Frontal cortex (tissue), 4 donors: ENCODE measurements around the gene CNTF. TPM values are rescaled to one million over a fixed set of nuclear protein-coding genes. Genes with fewer than 3 reads are reported as not detected.

Experiments used
- DNase-seq, 2 donors: peaks; one replicate each; pipeline ENCODE4 v3.0.0; 2012; ENCODE audit warnings: low spot score in 2 of 2
- FAIRE-seq: peaks from 2 replicates; lab custom pipeline; 2012; peaks lifted over from hg19 to GRCh38; lab: Jason Lieb, UNC
- total RNA-seq: library from RNA; depleted of rRNA; stranded (reverse); fragments of >200 nt; gene quantifications from one replicate; pipeline ENCODE4 v1.2.3, GENCODE V29; 2014
- donor health status: control.
- donor health status: control.
- donor health status: control.

The CNTF gene
- total RNA-seq, 1 donor from 2014 or later = 1.2 TPM

GRCh38 chr11:58640386-58641023 lies 18.0 kb downstream of the CNTF start:
- no peak for FAIRE-seq
- no peak for DNase-seq

- no peak for FAIRE-seq
- no peak for DNase-seq
Measured at GRCh38 chr11:58641341-58641740, 18.9 kb downstream of the CNTF start.

- FAIRE-seq (no peak), DNase-seq (no peak)
Measured at GRCh38 chr11:58641803-58642581, 19.5 kb downstream of the CNTF start.

- FAIRE-seq (no peak), DNase-seq (no peak)
Measured at GRCh38 chr11:58645854-58646253, 23.4 kb downstream of the CNTF start.

- FAIRE-seq (no peak), DNase-seq (no peak)
Measured at GRCh38 chr11:58647141-58647699, 24.8 kb downstream of the CNTF start.

GRCh38 chr11:58647866-58648265 lies 25.4 kb downstream of the CNTF start:
- FAIRE-seq = no peak
- no peak for DNase-seq

GRCh38 chr11:58649623-58650022 lies 27.2 kb downstream of the CNTF start:
- FAIRE-seq = no peak

GRCh38 chr11:58650496-58650895 lies 28.0 kb downstream of the CNTF start:
- no peak for DNase-seq
- FAIRE-seq = no peak

More at GRCh38 chr11:58649623-58650022, 27.2 kb downstream of the CNTF start:
- no peak for DNase-seq

GRCh38 chr11:58652726-58653280 lies 30.3 kb downstream of the CNTF start:
- FAIRE-seq (no peak), DNase-seq (no peak)

GRCh38 chr11:58654079-58654907 lies 31.8 kb downstream of the CNTF start:
- DNase-seq = peak; percentile 16 to 62
- no peak for FAIRE-seq

- FAIRE-seq = no peak
- DNase-seq = no peak
Measured at GRCh38 chr11:58654908-58655296, 32.4 kb downstream of the CNTF start.

- no peak for DNase-seq
- FAIRE-seq = no peak
Measured at GRCh38 chr11:58656348-58656747, 33.9 kb downstream of the CNTF start.

GRCh38 chr11:58658623-58659022 lies 36.2 kb downstream of the CNTF start:
- DNase-seq = no peak
- FAIRE-seq = no peak

- no peak for FAIRE-seq
- DNase-seq = no peak
Measured at GRCh38 chr11:58659404-58659803, 36.9 kb downstream of the CNTF start.

GRCh38 chr11:58659910-58660570 lies 37.6 kb downstream of the CNTF start:
- FAIRE-seq (no peak), DNase-seq (no peak)

- FAIRE-seq (no peak), DNase-seq (no peak)
Measured at GRCh38 chr11:58671983-58672633, 49.6 kb downstream of the CNTF start.

- no peak for DNase-seq
- no peak for FAIRE-seq
Measured at GRCh38 chr11:58674609-58675008, 52.1 kb downstream of the CNTF start.
